Endometrium (tissue), 2 donors: ENCODE data around the gene PDZD7.

ENCODE experiments used
- FAIRE-seq: peaks from 2 replicates; lab custom pipeline; 2012; peaks lifted over from hg19 to GRCh38; lab: Jason Lieb, UNC
- donor health status: control.
- donor health status: control.

PDZD7 gene

GRCh38 chr10:101000915-101001658 lies 29.8 kb downstream of the PDZD7 start:
- FAIRE-seq: peak; percentile 66

- FAIRE-seq: no peak
These were observed 30.6 kb downstream of the PDZD7 start for GRCh38 chr10:101000127-101000914.

GRCh38 chr10:100999742-101000126 lies 31.2 kb downstream of the PDZD7 start, which contains the start of gene LZTS2:
LZTS2 (plus strand) TSS chr10:100999808; CDS start chr10:101002539, 2,731 bp downstream.
- FAIRE-seq: no peak

- no peak for FAIRE-seq
These were observed 31.8 kb downstream of the PDZD7 start for GRCh38 chr10:100998991-100999741.

GRCh38 chr10:100998183-100998990 lies 32.5 kb downstream of the PDZD7 start:
- no peak for FAIRE-seq

GRCh38 chr10:100997360-100998182 lies 33.4 kb downstream of the PDZD7 start:
- no peak for FAIRE-seq

GRCh38 chr10:100996678-100997359 lies 34.1 kb downstream of the PDZD7 start:
- no peak for FAIRE-seq

GRCh38 chr10:100995181-100995580 lies 35.7 kb downstream of the PDZD7 start:
- no peak for FAIRE-seq

- FAIRE-seq: no peak
These were observed 36.8 kb downstream of the PDZD7 start for GRCh38 chr10:100993986-100994708.

- no peak for FAIRE-seq
These were observed 41.8 kb downstream of the PDZD7 start for GRCh38 chr10:100989088-100989487.

- no peak for FAIRE-seq
These were observed 42.8 kb downstream of the PDZD7 start for GRCh38 chr10:100988166-100988565.

- no peak for FAIRE-seq
These were observed 43.3 kb downstream of the PDZD7 start for GRCh38 chr10:100987685-100988049.

- no peak for FAIRE-seq
These were observed 43.8 kb downstream of the PDZD7 start, which contains the start of the genes MRPL43 and TWNK for GRCh38 chr10:100986952-100987684. MRPL43 (minus strand) TSS chr10:100987497; CDS start chr10:100987443, 54 bp downstream. TWNK (plus strand) TSS chr10:100987543; CDS start chr10:100988211, 668 bp downstream.

GRCh38 chr10:100986623-100986951 lies 44.3 kb downstream of the PDZD7 start:
- FAIRE-seq: no peak

- no peak for FAIRE-seq
These were observed 45.6 kb downstream of the PDZD7 start for GRCh38 chr10:100985336-100985735.

GRCh38 chr10:100984672-100985177 lies 46.2 kb downstream of the PDZD7 start:
- FAIRE-seq: no peak

GRCh38 chr10:100983868-100984671 lies 46.9 kb downstream of the PDZD7 start:
- FAIRE-seq: no peak
